ENCODE results near the gene MYOM1.

Gene MYOM1

GRCh38 chr18:3225588-3225987 lies 5.8 kb upstream of the MYOM1 start:
- TF ChIP-seq SIN3A (IDR thresholded peaks at IDR 0.05; ENCODE audit: borderline replicate concordance, insufficient read depth, low read length) = no peak
- TF ChIP-seq POLR2AphosphoS5 (IDR thresholded peaks at IDR 0.05; ENCODE audit: low read depth, low read length) = no peak
- TF ChIP-seq TAF1 (IDR thresholded peaks at IDR 0.05; ENCODE audit: borderline replicate concordance, insufficient read depth, low read length) = no peak
- no peak for TF ChIP-seq FOXP2 (optimal IDR thresholded peaks at IDR 0.05; ENCODE audit: borderline replicate concordance, extremely low read depth, extremely low read length, insufficient read depth)
- no peak for TF ChIP-seq REST (IDR thresholded peaks at IDR 0.05; ENCODE audit: insufficient read depth in 1 of 2, low read depth in 2 of 2, low read length in 2 of 2)

- TF ChIP-seq FOXP2 (optimal IDR thresholded peaks at IDR 0.05; ENCODE audit: borderline replicate concordance, extremely low read depth, extremely low read length, insufficient read depth) (no peak), REST (IDR thresholded peaks at IDR 0.05; ENCODE audit: insufficient read depth in 1 of 2, low read depth in 2 of 2, low read length in 2 of 2) (no peak), SIN3A (IDR thresholded peaks at IDR 0.05; ENCODE audit: borderline replicate concordance, insufficient read depth, low read length) (no peak), POLR2AphosphoS5 (IDR thresholded peaks at IDR 0.05; ENCODE audit: low read depth, low read length) (no peak), TAF1 (IDR thresholded peaks at IDR 0.05; ENCODE audit: borderline replicate concordance, insufficient read depth, low read length) (no peak)
These were observed 4.5 kb upstream of the MYOM1 start for GRCh38 chr18:3224223-3224622.

- TF ChIP-seq REST (IDR thresholded peaks at IDR 0.05; ENCODE audit: insufficient read depth in 1 of 2, low read depth in 2 of 2, low read length in 2 of 2) (no peak), SIN3A (IDR thresholded peaks at IDR 0.05; ENCODE audit: borderline replicate concordance, insufficient read depth, low read length) (no peak), TAF1 (IDR thresholded peaks at IDR 0.05; ENCODE audit: borderline replicate concordance, insufficient read depth, low read length) (no peak), FOXP2 (optimal IDR thresholded peaks at IDR 0.05; ENCODE audit: borderline replicate concordance, extremely low read depth, extremely low read length, insufficient read depth) (no peak), POLR2AphosphoS5 (IDR thresholded peaks at IDR 0.05; ENCODE audit: low read depth, low read length) (no peak)
These were observed 3.6 kb upstream of the MYOM1 start for GRCh38 chr18:3223356-3223755.

GRCh38 chr18:3221496-3221895 lies 1.7 kb upstream of the MYOM1 start:
- TF ChIP-seq SIN3A (IDR thresholded peaks at IDR 0.05; ENCODE audit: borderline replicate concordance, insufficient read depth, low read length) (no peak), FOXP2 (optimal IDR thresholded peaks at IDR 0.05; ENCODE audit: borderline replicate concordance, extremely low read depth, extremely low read length, insufficient read depth) (no peak), REST (IDR thresholded peaks at IDR 0.05; ENCODE audit: insufficient read depth in 1 of 2, low read depth in 2 of 2, low read length in 2 of 2) (no peak), POLR2AphosphoS5 (IDR thresholded peaks at IDR 0.05; ENCODE audit: low read depth, low read length) (no peak), TAF1 (IDR thresholded peaks at IDR 0.05; ENCODE audit: borderline replicate concordance, insufficient read depth, low read length) (no peak)

- TF ChIP-seq REST (IDR thresholded peaks at IDR 0.05; ENCODE audit: insufficient read depth in 1 of 2, low read depth in 2 of 2, low read length in 2 of 2) = no peak
- TF ChIP-seq SIN3A (IDR thresholded peaks at IDR 0.05; ENCODE audit: borderline replicate concordance, insufficient read depth, low read length) = no peak
- no peak for TF ChIP-seq POLR2AphosphoS5 (IDR thresholded peaks at IDR 0.05; ENCODE audit: low read depth, low read length)
- no peak for TF ChIP-seq FOXP2 (optimal IDR thresholded peaks at IDR 0.05; ENCODE audit: borderline replicate concordance, extremely low read depth, extremely low read length, insufficient read depth)
- no peak for TF ChIP-seq TAF1 (IDR thresholded peaks at IDR 0.05; ENCODE audit: borderline replicate concordance, insufficient read depth, low read length)
These were observed 532 bp downstream of the MYOM1 start for GRCh38 chr18:3219241-3219630.
